Vagina (tissue), 2 donors: ENCODE data around the gene ANGPTL5.

Source experiments
- CTCF ChIP-seq, 3 experiments: fragments of 450-650 bp in 2 of 3; fragments of 200-600 bp in 1 of 3; sonication (generic) in 1 of 3; IDR thresholded peaks; one replicate each; pipeline ENCODE4 v1.5.1; 2017 to 2019; ENCODE audit warnings: antibody characterized with exemption in 3 of 3, mild to moderate bottlenecking in 2 of 3, moderate library complexity in 2 of 3
- POLR2AphosphoS5 ChIP-seq, 2 donors: sonication (generic); formaldehyde crosslinking; IDR thresholded peaks; one replicate each; pipeline ENCODE4 v1.9.0; 2017; ENCODE audit warnings: antibody characterized with exemption in 2 of 2, mild to moderate bottlenecking in 2 of 2, low read depth in 1 of 2; ENCODE audit not compliant: insufficient read depth in 1 of 2

GRCh38 chr11:101872171-101872882 lies 44.0 kb downstream of the ANGPTL5 start:
- TF ChIP-seq CTCF (IDR thresholded peaks at IDR 0.05) (no peak), POLR2AphosphoS5 (IDR thresholded peaks at IDR 0.05; ENCODE audit: insufficient read depth in 1 of 2, low read depth in 1 of 2) (no peak)
